CD4-positive, alpha-beta T cell treated with Interferon gamma for 1 hour (primary cell): ENCODE measurements around the gene UBE2E2.

Experiments
- DNase-seq: peaks from one replicate; pipeline ENCODE4 v3.0.0-alpha.2; 2020

Gene UBE2E2

GRCh38 chr3:23489300-23490158, 286.4 kb downstream of the UBE2E2 start:
- no peak for DNase-seq

GRCh38 chr3:23490459-23490858, 287.3 kb downstream of the UBE2E2 start:
- DNase-seq, result no peak

DNA sequence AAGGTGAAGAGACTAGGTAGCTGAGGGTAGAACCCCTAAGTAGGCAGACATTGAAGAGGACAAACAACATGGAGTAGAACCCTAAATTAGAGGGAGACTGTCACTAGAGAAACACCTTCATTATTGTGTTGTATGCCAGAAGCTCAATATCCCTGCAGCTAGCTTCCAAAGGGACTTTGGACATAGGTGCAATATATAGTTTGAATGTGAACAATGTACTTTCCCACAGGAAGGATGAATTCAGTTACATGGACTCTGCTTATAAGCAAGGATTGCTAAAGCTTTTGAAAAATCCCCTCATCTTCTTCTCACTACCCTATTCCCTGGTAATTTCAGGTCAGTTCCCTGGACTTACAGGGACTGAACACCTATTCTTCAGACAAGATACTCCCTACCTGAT, 288.9 kb downstream of the UBE2E2 start:
- DNase-seq, result no peak

- DNase-seq, result no peak
Observed at GRCh38 chr3:23493889-23494288, 290.8 kb downstream of the UBE2E2 start.

- no peak for DNase-seq
Observed at GRCh38 chr3:23494967-23495366, 291.8 kb downstream of the UBE2E2 start.

- no peak for DNase-seq
Observed at GRCh38 chr3:23495507-23495906, 292.4 kb downstream of the UBE2E2 start.

- DNase-seq, result no peak
Observed at GRCh38 chr3:23496165-23496564, 293.0 kb downstream of the UBE2E2 start.

- DNase-seq, result no peak
Observed at GRCh38 chr3:23497156-23497555, 294.0 kb downstream of the UBE2E2 start.

- DNase-seq, result no peak
Observed at GRCh38 chr3:23501201-23501802, 298.2 kb downstream of the UBE2E2 start.

GRCh38 chr3:23508464-23508863, 305.3 kb downstream of the UBE2E2 start:
- no peak for DNase-seq

- DNase-seq, result no peak
Observed at GRCh38 chr3:23518441-23518840, 315.3 kb downstream of the UBE2E2 start.

DNA sequence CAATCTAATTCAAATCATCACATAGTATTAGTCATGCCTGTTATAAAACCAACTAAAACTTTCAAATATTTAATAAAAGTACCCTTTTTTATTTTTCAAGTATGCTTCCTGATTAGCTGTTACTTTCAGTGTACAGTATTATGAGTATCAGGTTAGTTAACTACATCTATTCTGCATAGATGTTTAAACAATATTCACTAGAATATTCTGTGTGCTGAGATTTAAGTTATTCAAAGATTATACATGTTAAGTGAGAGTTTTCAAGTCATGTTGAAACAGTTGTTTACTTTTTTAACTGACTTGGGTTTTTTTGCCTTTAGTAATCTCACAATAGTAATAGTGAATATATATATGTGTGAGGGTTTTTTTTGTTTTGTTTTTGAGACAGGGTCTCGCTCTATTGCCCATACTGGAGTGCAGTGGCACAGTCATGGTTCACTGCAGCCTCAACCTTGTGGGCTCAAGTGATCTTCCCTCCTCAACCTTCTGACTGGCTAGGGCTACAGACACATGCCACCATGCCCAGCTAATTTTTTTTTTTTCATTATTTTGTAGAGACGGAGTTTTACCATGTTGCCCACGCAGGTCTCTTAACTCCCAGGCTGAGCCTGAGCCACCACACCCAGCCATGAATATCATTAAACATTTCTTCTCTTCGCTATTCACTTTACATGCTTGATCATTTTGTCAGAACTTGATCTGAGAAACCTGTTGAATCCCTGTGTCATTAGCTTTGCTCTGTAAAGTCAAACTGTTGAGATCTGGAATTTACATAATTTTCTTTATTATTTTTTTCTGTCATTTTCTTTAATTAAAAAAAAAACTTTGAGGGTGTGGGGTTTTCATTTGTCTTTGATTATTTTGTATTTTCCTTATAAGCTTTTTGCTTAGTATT, 316.4 kb downstream of the UBE2E2 start:
- no peak for DNase-seq

- no peak for DNase-seq
Observed at GRCh38 chr3:23527326-23527725, 324.2 kb downstream of the UBE2E2 start.

DNA sequence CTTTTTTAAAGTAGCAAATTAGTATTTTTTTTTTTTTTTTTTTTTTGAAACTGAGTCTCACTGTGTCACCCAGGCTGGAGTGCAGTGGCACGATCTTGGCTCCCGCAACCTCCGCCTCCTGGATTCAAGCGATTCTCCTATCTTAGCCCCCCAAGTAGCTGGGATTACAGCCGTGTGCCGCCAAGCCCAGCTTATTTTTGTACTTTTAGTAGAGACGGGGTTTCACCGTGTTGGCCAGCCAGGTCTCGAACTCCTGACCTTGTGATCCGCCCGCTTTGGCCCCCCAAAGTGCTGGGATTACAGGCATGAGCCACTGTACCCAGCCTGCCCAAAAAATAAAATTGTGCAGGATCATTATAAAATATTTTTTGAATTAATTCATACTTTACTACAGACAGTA, 330.5 kb downstream of the UBE2E2 start:
- DNase-seq, result no peak

DNA sequence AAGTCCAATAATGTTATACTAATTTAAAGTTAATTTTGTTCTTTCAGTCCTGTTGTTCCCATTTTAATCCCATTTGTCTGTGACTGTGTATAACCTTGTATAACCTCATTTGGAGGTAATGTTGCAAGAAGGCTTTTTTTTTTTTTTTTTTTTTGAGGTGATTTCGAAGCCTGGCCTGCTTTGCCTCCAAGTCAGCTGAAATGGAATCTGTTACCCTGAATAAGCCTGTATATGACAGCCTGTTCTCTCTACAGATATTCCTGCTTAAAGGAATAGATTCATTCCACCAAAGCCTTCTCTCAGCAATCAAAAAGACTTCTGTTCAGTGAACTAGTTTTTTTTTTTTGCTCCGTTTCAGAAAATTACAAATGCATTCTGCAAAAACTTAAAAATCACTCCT, 330.9 kb downstream of the UBE2E2 start:
- no peak for DNase-seq

DNA sequence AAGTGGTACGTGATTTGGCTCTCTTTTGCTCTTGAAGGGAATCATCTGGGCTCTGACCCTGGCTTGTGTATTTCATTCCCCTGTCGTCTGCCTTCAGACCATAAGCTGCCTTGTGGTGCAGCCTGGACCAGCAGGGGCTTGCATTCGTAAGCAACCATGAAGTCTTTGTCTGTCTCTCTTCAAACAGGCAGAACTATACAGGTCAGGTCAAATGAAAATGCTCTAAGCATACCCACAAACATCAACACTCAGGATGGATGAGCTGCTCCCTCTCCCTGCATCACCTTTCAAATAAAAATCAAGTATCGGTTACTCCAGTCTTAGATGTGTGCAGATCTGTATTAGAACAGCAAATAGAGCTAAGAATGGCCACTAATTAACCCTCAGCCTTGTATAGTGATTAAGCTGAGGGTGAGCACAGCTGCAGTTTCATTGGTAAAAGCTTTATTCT, 334.0 kb downstream of the UBE2E2 start:
- DNase-seq, result no peak

DNA sequence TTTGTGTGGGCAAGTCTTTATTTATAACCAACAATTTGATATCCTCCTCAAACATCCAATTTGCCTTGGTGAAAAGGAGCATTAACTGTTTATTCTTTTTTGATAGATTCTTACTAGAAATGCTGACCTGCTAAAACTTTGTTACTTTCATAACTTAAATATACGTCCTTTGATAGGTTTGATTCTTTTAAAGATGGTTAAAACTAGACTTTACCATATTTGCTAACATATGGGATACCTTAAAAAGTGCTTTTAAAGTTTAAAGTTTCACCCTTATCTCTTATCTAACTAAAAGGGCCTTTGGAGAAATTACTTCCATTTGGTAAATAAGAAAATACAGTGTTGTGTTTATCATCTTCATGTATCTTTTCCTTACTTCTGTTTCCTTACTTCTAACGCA, 336.1 kb downstream of the UBE2E2 start:
- DNase-seq, result no peak

DNA sequence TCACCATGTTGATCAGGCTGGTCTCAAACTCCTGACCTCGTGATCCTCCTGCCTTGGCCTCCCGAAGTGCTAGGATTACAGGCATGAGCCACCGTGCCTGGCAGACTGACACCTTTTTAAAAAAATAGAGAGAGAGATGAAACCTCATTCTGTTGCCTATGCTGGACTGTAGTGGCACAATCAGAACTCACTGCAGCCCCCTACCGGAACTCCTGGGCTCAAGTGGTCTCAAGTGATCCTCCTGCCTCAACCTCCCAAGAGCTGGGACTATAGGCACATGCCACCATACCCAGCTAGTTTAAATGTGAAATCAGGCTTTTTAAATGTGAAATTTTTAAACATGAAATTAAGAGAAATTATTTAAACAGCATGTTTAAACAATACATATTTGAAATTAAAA, 337.5 kb downstream of the UBE2E2 start:
- no peak for DNase-seq

- DNase-seq, result no peak
Observed at GRCh38 chr3:23542079-23542478, 339.0 kb downstream of the UBE2E2 start.

GRCh38 chr3:23546181-23546580, 343.1 kb downstream of the UBE2E2 start:
- DNase-seq, result no peak

GRCh38 chr3:23547905-23548650, 345.0 kb downstream of the UBE2E2 start:
- no peak for DNase-seq

DNA sequence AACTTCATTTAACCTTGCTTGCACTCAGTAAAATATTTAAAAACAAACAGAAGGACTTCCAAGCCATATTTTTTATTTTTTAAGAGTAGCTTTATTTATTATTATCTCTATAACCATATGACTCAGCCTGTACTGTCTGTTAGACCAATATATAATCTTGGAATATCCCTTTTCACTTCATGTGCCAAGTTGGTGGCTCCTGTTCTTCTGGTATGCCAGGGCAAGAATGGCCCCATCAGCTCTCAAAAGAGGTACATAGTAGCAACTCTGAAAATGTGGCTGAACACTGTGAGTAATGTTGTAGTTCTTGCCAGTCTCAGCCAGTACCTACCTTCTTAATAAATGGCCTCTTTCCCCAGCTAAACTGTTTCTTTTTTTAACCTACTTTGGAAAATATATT, 345.6 kb downstream of the UBE2E2 start:
- DNase-seq, result no peak
